SK-N-SH (cell line): ENCODE results near the gene MCF2L2. TPM values are rescaled to one million over a fixed set of nuclear protein-coding genes. Genes with fewer than 3 reads are reported as not detected.

ENCODE experiments used
- CTCF ChIA-PET: fragments of 300-600, 350-600 bp; formaldehyde crosslinking; extraction: SDS; loops from one replicate; lab custom pipeline; 2021; lab: Yijun Ruan, JAX
- POLR2A ChIA-PET: fragments of 350-600 bp; sonication (Branson Sonifier 250); formaldehyde crosslinking; extraction: SDS; loops from one replicate; lab custom pipeline; 2020; ENCODE audit warnings: antibody characterized with exemption, inconsistent platforms; lab: Yijun Ruan, JAX
- DNase-seq: peaks from one replicate; pipeline ENCODE4 v3.0.0; 2012
- H2AFZ ChIP-seq: fragments of 200-600 bp; sonication (generic); 2 replicates; pipeline ENCODE4 v1.8.1; 2016; ENCODE audit warnings: antibody characterized with exemption, mild to moderate bottlenecking, low read depth
- H3F3A ChIP-seq: fragments of 200-600 bp; sonication (generic); replicated peaks from 2 replicates; pipeline ENCODE3; 2016; ENCODE audit warnings: antibody characterized with exemption, mild to moderate bottlenecking; ENCODE audit not compliant: insufficient read depth
- H3K27ac ChIP-seq, 2 experiments: fragments of 200-500 bp in 1 of 2; fragments of 200-600 bp in 1 of 2; sonication (Bioruptor generic) in 1 of 2; sonication (generic), shearing (Covaris generic) in 1 of 2; 2 replicates each; pipeline versions ENCODE4 v1.5.1 to v1.6.1; 2014 to 2016; ENCODE audit warnings: low read depth in 2 of 2, inconsistent platforms in 1 of 2, low read length in 1 of 2, mild to moderate bottlenecking in 1 of 2, mixed read lengths in 1 of 2
- H3K27me3 ChIP-seq: fragments of 200-600 bp; sonication (generic), shearing (Covaris generic); 2 replicates; pipeline ENCODE4 v1.6.1; 2016; ENCODE audit warnings: mixed run types; ENCODE audit not compliant: insufficient read depth
- H3K36me3 ChIP-seq, 2 experiments: fragments of 200-500 bp in 1 of 2; fragments of 200-600 bp in 1 of 2; sonication (Bioruptor generic) in 1 of 2; sonication (generic) in 1 of 2; replicated peaks in 1 of 2; 2 replicates each; pipeline versions ENCODE3 to v1.5.1; 2014 to 2016; ENCODE audit warnings: low read length in 1 of 2, mild to moderate bottlenecking in 1 of 2; ENCODE audit not compliant: insufficient read depth in 2 of 2, control insufficient read depth in 1 of 2
- H3K4me1 ChIP-seq, 2 experiments: fragments of 200-500 bp in 1 of 2; fragments of 200-600 bp in 1 of 2; sonication (Bioruptor generic) in 1 of 2; sonication (generic), shearing (Covaris generic) in 1 of 2; 2 replicates each; pipeline versions ENCODE4 v1.5.1 to v1.6.1; 2014 to 2016; ENCODE audit warnings: low read depth in 1 of 2, low read length in 1 of 2, mixed run types in 1 of 2; ENCODE audit not compliant: insufficient read depth in 2 of 2, control insufficient read depth in 1 of 2
- H3K4me2 ChIP-seq: fragments of 200-600 bp; sonication (generic), shearing (Covaris generic); 2 replicates; pipeline ENCODE4 v1.6.1; 2017; ENCODE audit warnings: mixed run types
- H3K4me3 ChIP-seq, 2 experiments: fragments of 200-500 bp in 1 of 2; fragments of 200-600 bp in 1 of 2; sonication (Bioruptor generic) in 1 of 2; sonication (generic), shearing (Covaris generic) in 1 of 2; 2 replicates each; pipeline versions ENCODE4 v1.5.1 to v1.8.1; 2014 to 2016; ENCODE audit warnings: low read depth in 2 of 2, inconsistent platforms in 1 of 2, low read length in 1 of 2, mild to moderate bottlenecking in 1 of 2, mixed read lengths in 1 of 2, moderate library complexity in 1 of 2
- H3K79me2 ChIP-seq: fragments of 200-600 bp; sonication (generic); 2 replicates; pipeline ENCODE4 v1.8.1; 2017; ENCODE audit warnings: mild to moderate bottlenecking; ENCODE audit not compliant: insufficient read depth
- H3K9ac ChIP-seq: fragments of 200-600 bp; sonication (generic); 2 replicates; pipeline ENCODE4 v1.6.1; 2017; ENCODE audit warnings: mixed run types
- H3K9me2 ChIP-seq: fragments of 200-600 bp; sonication (generic); 2 replicates; pipeline ENCODE4 v1.6.1; 2017; ENCODE audit warnings: mixed run types
- H3K9me3 ChIP-seq: fragments of 200-600 bp; sonication (generic); 2 replicates; pipeline ENCODE4 v1.6.1; 2017; ENCODE audit warnings: mixed run types, mild to moderate bottlenecking, moderate library complexity
- H4K20me1 ChIP-seq: fragments of 200-600 bp; sonication (generic); 2 replicates; pipeline ENCODE4 v1.6.1; 2017; ENCODE audit warnings: mild to moderate bottlenecking, mixed run types; ENCODE audit not compliant: insufficient read depth
- CHD2 ChIP-seq: fragments of 150-350 bp; IDR thresholded peaks from 2 replicates; pipeline ENCODE4 v1.6.1; 2018; ENCODE audit warnings: low read length; ENCODE audit not compliant: partially characterized antibody
- ELF1 ChIP-seq: IDR thresholded peaks from 2 replicates; pipeline ENCODE4 v1.4.0; 2012
- EP300 ChIP-seq, 2 experiments: IDR thresholded peaks; 2 replicates each; pipeline versions ENCODE4 v1.4.0 to v1.6.1; 2012; ENCODE audit warnings: borderline replicate concordance in 1 of 2, low read depth in 1 of 2, low read length in 1 of 2
- FOSL2 ChIP-seq: IDR thresholded peaks from 2 replicates; pipeline ENCODE4 v1.4.0; 2012; ENCODE audit warnings: low read depth, mild to moderate bottlenecking, moderate library complexity, borderline replicate concordance
- FOXJ3 ChIP-seq: sonication (generic); formaldehyde crosslinking; IDR thresholded peaks from 2 replicates; pipeline ENCODE4 v1.5.1; 2020; ENCODE audit warnings: mild to moderate bottlenecking, missing genetic modification reagents
- GABPA ChIP-seq: IDR thresholded peaks from 2 replicates; pipeline ENCODE4 v1.4.0; 2012; ENCODE audit warnings: low read depth, mild to moderate bottlenecking
- MEF2A ChIP-seq: IDR thresholded peaks from 2 replicates; pipeline ENCODE4 v1.4.0; 2012; ENCODE audit warnings: low read depth, borderline replicate concordance
- NFIC ChIP-seq: IDR thresholded peaks from 2 replicates; pipeline ENCODE4 v1.4.0; 2012; ENCODE audit warnings: borderline replicate concordance
- NRF1 ChIP-seq: IDR thresholded peaks from 2 replicates; pipeline ENCODE4 v1.6.1; 2012; ENCODE audit warnings: low read depth, mild to moderate bottlenecking, low read length
- RFX5 ChIP-seq: IDR thresholded peaks from 2 replicates; pipeline ENCODE4 v1.6.1; 2012; ENCODE audit warnings: mild to moderate bottlenecking, improper control_type of control experiment, low read length
- TCF12 ChIP-seq: IDR thresholded peaks from 2 replicates; pipeline ENCODE4 v1.4.0; 2012
- YY1 ChIP-seq: IDR thresholded peaks from 2 replicates; pipeline ENCODE4 v1.4.0; 2012; ENCODE audit warnings: low read depth, mild to moderate bottlenecking
- WGBS: methylation state at CpG from one replicate; pipeline ENCODE4 v1.1.6; 2017; ENCODE audit warnings: low lambda C conversion rate; 5-methylcytosine and 5-hydroxymethylcytosine counted together
- polyA plus RNA-seq, 3 experiments: library from polyadenylated mRNA; depleted of rRNA; stranded (reverse); fragments of >200 nt; gene quantifications; 2 replicates each; pipeline ENCODE4 v1.2.3, GENCODE V29; 2012
- TF ChIP-seq, protein P1 (sequence below): IDR thresholded peaks from 2 replicates; pipeline ENCODE4 v1.6.1; 2012; ENCODE audit warnings: mild to moderate bottlenecking, low read depth, low read length, moderate library complexity
- TF ChIP-seq, protein P2 (sequence below): IDR thresholded peaks from 2 replicates; pipeline ENCODE4 v1.4.0; 2012; ENCODE audit warnings: low read depth, borderline replicate concordance
- TF ChIP-seq, protein P3 (sequence below): IDR thresholded peaks from 2 replicates; pipeline ENCODE4; 2012
- TF ChIP-seq, protein P4 (sequence below): IDR thresholded peaks from 2 replicates; pipeline ENCODE4 v1.4.0; 2012; ENCODE audit warnings: low read depth
- TF ChIP-seq, protein P5 (sequence below): IDR thresholded peaks from 2 replicates; pipeline ENCODE4 v1.4.0; 2012; ENCODE audit warnings: low read depth, borderline replicate concordance
- TF ChIP-seq, protein P6 (sequence below): fragments of 150-350 bp; IDR thresholded peaks from 2 replicates; pipeline ENCODE4 v1.6.1; 2016; ENCODE audit warnings: mild to moderate bottlenecking, low read depth, low read length

Gene MCF2L2
- polyA plus RNA-seq, 1 of the 3 experiments (the other 2 are of a cell fraction), result 0.56 TPM

DNA sequence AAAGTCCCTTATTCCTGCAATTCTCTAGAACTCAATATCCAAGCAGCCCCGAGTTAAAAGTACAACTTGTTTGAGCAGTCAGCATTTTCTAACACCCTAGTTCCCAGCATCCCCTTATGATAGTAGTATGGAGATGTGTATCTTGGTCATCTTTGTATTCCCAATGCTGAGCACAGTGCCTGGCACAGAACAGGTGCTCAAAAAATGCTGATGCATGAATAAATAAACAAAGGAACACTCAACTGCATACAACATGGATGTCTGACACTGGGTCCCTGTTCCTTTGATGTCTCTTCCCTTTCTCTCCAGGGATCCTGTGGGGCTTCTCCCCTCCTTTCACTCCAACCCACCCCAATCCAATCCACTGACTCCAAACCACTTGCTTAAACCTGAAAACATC is 199.2 kb downstream of the MCF2L2 start:
- POLR2A ChIA-PET, result no interaction called here
- no peak overlapping the region for H3K27ac ChIP-seq
- CTCF ChIA-PET, result no interaction called here
- no peak overlapping the region for H3K4me3 ChIP-seq
- no peaks in the 10 kb centered on the region for H3K27me3 ChIP-seq
- no peaks in the 10 kb centered on the region for H3K36me3 ChIP-seq
- no peaks in the 10 kb centered on the region for H3K79me2 ChIP-seq
- H3K9me3 ChIP-seq, result no peaks in the 10 kb centered on the region
- no peak for DNase-seq
- no peaks in the 10 kb centered on the region for H3F3A ChIP-seq
- H3K9me2 ChIP-seq, result no peaks in the 10 kb centered on the region
- no peak overlapping the region for H2AFZ ChIP-seq
- no peak overlapping the region for H3K9ac ChIP-seq
- H3K4me2 ChIP-seq, result no peak overlapping the region
- H4K20me1 ChIP-seq, result no peaks in the 10 kb centered on the region
- TF ChIP-seq MEF2A (no peak), FOSL2 (no peak), NRF1 (no peak), NFIC (no peak), FOXJ3 (CRISPR knock-in tag) (no peak), ELF1 (no peak), YY1 (no peak), RFX5 (no peak), EP300 (IDR thresholded peaks at IDR 0.05; ENCODE audit: borderline replicate concordance in 1 of 2, low read depth in 1 of 2, low read length in 1 of 2) (no peak), CHD2 (no peak), TCF12 (no peak), GABPA (no peak)
- TF ChIP-seq, protein P1, sequence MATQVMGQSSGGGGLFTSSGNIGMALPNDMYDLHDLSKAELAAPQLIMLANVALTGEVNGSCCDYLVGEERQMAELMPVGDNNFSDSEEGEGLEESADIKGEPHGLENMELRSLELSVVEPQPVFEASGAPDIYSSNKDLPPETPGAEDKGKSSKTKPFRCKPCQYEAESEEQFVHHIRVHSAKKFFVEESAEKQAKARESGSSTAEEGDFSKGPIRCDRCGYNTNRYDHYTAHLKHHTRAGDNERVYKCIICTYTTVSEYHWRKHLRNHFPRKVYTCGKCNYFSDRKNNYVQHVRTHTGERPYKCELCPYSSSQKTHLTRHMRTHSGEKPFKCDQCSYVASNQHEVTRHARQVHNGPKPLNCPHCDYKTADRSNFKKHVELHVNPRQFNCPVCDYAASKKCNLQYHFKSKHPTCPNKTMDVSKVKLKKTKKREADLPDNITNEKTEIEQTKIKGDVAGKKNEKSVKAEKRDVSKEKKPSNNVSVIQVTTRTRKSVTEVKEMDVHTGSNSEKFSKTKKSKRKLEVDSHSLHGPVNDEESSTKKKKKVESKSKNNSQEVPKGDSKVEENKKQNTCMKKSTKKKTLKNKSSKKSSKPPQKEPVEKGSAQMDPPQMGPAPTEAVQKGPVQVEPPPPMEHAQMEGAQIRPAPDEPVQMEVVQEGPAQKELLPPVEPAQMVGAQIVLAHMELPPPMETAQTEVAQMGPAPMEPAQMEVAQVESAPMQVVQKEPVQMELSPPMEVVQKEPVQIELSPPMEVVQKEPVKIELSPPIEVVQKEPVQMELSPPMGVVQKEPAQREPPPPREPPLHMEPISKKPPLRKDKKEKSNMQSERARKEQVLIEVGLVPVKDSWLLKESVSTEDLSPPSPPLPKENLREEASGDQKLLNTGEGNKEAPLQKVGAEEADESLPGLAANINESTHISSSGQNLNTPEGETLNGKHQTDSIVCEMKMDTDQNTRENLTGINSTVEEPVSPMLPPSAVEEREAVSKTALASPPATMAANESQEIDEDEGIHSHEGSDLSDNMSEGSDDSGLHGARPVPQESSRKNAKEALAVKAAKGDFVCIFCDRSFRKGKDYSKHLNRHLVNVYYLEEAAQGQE, result no peak
- TF ChIP-seq, protein P2, sequence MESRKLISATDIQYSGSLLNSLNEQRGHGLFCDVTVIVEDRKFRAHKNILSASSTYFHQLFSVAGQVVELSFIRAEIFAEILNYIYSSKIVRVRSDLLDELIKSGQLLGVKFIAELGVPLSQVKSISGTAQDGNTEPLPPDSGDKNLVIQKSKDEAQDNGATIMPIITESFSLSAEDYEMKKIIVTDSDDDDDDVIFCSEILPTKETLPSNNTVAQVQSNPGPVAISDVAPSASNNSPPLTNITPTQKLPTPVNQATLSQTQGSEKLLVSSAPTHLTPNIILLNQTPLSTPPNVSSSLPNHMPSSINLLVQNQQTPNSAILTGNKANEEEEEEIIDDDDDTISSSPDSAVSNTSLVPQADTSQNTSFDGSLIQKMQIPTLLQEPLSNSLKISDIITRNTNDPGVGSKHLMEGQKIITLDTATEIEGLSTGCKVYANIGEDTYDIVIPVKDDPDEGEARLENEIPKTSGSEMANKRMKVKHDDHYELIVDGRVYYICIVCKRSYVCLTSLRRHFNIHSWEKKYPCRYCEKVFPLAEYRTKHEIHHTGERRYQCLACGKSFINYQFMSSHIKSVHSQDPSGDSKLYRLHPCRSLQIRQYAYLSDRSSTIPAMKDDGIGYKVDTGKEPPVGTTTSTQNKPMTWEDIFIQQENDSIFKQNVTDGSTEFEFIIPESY, result no peak
- TF ChIP-seq, protein P3, sequence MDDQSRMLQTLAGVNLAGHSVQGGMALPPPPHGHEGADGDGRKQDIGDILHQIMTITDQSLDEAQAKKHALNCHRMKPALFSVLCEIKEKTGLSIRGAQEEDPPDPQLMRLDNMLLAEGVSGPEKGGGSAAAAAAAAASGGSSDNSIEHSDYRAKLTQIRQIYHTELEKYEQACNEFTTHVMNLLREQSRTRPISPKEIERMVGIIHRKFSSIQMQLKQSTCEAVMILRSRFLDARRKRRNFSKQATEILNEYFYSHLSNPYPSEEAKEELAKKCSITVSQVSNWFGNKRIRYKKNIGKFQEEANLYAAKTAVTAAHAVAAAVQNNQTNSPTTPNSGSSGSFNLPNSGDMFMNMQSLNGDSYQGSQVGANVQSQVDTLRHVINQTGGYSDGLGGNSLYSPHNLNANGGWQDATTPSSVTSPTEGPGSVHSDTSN, result no peak
- TF ChIP-seq, protein P4, sequence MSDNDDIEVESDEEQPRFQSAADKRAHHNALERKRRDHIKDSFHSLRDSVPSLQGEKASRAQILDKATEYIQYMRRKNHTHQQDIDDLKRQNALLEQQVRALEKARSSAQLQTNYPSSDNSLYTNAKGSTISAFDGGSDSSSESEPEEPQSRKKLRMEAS, result no peak
- TF ChIP-seq, protein P5, sequence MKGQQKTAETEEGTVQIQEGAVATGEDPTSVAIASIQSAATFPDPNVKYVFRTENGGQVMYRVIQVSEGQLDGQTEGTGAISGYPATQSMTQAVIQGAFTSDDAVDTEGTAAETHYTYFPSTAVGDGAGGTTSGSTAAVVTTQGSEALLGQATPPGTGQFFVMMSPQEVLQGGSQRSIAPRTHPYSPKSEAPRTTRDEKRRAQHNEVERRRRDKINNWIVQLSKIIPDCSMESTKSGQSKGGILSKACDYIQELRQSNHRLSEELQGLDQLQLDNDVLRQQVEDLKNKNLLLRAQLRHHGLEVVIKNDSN, result no peak
- TF ChIP-seq, protein P6, sequence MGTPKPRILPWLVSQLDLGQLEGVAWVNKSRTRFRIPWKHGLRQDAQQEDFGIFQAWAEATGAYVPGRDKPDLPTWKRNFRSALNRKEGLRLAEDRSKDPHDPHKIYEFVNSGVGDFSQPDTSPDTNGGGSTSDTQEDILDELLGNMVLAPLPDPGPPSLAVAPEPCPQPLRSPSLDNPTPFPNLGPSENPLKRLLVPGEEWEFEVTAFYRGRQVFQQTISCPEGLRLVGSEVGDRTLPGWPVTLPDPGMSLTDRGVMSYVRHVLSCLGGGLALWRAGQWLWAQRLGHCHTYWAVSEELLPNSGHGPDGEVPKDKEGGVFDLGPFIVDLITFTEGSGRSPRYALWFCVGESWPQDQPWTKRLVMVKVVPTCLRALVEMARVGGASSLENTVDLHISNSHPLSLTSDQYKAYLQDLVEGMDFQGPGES, result no peak
- no peaks in the 10 kb centered on the region for H3K4me1 ChIP-seq
- 82% methylated on average over 1 of the region's 1 CpG for WGBS
